HG02642 (cell line): ENCODE results near the gene LCT.
"Not testable (repeated sequence)": the region's sequence is repeated elsewhere in the genome, so short reads cannot be mapped to it uniquely, and the experiment has no call there.

Experiments used
- ATAC-seq: cut with Tn5 transposase; IDR thresholded peaks from one replicate; pipeline ENCODE4 v1.9.1; 2021; ENCODE audit warnings: mild to moderate bottlenecking; ENCODE audit not compliant: unreplicated experiment, poor library complexity

The LCT gene

DNA sequence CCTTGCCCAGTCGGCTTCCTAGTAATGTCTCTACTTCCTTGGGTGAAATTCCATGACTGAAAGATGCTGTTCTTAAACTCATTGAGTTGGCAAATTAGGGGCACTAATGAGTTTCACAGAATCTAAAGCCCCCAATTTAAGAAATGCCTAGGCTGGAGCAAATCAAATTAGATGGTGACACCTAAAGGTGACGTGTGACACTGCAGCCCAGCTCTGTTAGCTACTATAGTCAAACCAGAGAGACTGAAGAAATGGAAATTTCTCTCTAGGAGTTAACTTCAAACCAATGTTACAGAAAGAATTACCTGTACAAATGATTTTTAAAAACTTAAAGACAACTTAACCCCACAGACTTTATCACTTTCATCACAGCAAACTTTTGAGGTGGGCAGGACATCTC lies 37.2 kb downstream of the LCT start:
- no peak for ATAC-seq

DNA sequence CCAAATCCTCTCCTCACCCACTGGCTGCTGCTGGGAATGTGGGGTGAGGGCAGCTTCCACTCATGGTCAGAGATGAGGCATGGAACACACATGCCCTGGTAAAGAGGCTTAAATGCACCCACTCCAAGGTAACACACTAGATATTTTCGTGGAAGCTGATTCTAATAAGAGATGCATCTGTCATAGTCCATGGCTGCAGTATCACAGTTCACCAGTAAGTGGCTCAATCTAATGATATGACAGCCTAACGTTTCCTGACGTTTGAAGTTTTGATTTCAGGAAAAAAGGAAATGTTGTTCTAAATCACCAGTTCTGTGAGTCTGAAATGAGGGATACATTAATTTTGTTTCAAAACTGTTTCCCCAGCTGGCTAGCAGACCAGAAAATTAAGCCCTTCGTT lies 38.2 kb downstream of the LCT start:
- ATAC-seq: no peak

DNA sequence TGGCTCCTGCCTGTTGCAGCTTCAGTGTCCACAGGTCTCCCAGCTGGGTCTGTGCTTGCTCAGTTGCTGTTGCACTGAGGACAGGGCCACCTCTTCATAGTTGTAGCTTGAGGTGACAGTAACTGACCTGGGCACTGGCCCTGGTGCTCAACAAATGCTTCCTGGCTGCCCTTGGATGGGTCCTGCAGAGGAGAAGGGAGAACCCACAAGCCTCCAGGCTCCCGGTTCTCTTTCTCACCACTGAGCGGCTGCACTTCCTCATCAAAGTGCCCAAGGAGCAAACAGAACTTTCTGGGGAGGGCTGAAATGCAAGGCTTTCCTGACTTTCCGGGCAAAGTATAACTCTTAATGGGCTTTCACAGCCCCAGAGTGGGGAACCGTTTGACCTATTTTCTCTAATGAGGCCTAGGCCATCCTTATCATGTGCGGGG lies 38.7 kb downstream of the LCT start:
- no peak for ATAC-seq

- ATAC-seq: peak; percentile 87
Measured at GRCh38 chr2:135797497-135798274, 39.3 kb downstream of the LCT start.

GRCh38 chr2:135796606-135797005 lies 40.4 kb downstream of the LCT start:
- no peak for ATAC-seq

DNA sequence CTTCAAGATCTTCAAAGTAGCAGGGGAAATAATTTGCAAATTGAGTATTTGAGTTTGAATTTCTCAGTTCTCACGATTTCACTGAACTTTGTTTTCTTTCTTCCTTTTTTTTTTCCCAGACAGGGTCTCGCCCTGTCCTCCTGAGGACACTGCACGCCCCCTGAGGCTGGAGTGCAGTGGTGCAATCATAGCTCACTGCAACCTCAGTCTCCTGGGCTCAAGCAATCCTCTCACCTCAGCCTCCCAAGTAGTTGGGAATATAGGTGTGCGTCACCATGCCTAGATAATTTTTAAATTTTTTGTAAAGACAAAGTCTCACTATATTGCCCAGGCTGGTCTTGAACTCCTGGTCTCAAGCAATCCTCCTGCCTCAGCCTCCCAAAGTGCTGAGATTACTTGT lies 41.3 kb downstream of the LCT start:
- not testable (repeated sequence) for ATAC-seq

DNA sequence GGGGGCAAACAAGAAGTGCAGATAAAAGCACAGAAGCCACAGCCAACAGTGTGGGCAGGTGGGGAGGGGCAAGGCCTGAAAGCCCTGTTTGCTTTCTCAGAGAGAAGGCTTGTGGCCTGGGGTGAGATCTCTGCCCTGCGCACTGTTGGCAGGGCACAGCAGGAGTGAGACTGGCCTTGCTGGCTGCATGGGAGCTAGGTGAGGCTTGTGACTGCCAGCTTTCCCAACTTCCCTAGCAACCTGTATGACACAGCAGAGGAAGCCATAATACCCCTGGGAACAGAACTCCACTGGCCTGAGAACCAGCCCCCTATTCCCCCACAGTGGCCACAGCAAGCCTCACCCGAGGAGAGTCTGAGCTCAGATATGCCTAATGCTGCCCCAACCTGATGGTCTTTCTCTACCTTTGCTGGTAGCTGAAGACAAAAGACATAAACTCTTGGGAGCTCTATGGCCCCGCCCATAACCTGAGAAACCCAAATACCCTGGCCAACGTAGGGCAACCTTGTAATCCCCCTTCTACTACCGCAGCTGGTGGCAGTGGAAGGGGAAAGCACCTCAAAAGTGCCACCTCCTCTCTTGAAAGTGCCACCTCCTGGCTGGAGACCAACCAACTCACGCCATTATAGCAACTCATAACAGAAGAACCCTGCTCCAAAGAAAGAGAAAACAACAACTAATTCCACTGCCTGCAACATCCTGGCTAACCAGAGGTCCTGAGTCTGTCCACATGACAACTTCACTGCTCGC lies 44.4 kb downstream of the LCT start:
- no peak for ATAC-seq

DNA sequence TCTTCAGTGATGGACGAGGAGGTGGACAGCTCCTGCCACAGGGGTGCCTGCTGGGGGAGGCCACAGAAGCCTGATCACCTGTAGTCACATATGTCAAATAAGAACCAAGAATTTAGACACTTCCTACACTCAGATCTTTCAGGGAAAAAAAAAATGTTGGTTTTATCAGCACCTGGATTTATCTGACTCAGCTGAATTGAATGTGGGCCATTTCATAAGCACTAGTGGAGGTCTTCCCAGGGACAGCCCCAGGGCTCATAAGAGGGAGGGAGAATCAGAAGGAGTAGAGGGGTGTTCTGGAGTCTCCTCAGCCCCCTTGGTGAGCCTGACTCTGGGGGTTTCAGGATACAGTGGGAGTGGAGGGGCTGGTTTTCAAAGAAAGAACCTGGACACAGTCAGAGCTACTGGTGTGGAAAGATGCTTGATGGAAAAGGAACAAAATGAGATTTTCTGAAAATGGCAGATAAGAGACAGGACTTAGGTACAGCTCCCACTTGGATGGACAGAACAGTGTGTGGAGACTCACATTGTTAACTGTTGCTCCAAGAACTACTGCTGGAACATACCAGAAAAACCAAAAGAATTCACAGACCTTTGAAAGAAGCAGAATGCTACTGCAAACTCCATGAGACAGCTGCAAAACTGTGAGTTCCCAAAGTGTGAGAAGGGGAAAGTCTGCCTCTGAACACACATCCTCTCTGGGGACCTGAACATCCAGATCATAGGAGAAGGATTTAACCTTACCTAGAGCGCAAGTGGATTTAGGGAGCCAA lies 45.4 kb downstream of the LCT start:
- ATAC-seq: no peak

- ATAC-seq: no peak
Measured at GRCh38 chr2:135790423-135790822, 46.6 kb downstream of the LCT start.

- no peak for ATAC-seq
Measured at GRCh38 chr2:135786823-135787222, 50.2 kb downstream of the LCT start.

DNA sequence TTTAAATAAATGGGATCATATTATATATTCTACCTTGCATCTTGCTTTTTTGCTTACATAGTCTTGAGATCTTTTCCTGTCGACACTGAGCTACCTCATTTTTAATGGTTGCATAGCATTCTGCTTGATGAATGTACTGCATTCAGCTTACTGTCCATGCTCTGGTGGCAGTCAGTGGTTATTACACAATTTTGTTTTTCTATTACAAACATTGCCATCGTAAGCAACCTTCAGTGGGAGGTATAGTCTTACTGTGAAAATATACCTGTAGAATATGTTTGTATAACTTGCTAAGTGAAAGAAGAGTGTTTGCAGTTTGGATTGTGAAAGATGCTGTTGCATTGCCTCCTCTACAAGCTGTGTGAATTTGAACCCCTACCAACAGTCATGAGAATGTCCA lies 52.0 kb downstream of the LCT start:
- ATAC-seq: no peak

DNA sequence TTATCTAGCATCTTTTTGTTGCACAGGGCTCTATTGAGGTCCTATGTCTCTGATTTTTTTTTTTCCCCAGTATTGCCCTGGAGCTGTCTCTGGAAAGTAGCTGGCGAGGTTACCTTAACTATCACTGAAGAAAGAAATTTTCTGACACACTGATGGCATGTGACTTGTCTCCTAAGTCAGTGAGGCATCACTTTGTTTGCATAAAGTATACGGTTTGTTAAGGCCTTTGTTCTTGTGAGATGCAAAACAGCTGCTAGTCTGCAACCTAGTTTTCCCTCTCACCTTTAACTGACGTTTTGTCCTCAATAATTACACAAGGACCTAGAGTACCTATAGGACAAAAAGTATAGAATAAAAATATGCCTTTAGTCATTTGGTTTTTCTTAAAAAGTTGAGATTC lies 53.5 kb downstream of the LCT start:
- no peak for ATAC-seq

DNA sequence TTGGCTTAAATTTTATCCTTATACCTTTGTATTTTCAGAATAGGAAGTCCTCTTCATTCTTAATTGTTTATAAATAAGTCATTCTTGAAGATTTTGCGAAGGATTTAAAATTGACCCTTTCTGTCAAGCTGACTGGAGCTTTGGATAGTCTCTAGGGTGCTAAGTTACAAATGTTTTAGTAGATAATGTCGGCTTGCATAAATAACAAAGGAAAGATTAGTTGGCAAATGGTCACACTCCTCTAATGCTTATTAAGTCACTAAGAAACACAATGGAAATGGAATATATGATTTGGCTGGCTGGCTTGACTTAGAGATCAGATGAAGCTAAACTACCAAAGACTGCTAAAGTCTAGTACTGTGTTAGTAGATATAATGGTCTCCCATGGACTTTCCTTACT lies 54.8 kb downstream of the LCT start:
- ATAC-seq: no peak

DNA sequence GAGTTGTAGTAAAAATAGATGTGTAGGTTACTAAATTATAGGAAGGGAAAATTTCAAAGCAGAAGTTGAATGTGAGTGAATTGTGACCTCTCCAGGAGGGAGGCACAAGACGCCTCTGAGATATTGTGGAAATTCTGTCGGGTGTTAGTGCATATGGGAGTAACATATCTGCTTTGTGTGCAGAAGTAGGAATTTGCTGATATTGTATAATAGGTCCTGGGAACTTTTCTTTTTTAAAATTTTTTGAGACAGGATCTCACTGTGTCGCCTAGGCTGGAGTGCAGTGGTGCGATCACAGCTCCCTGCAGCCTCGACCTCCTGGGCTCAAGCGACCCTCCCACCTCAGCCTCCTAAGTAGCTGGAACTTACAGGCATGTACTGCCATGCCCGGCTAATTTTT lies 60.6 kb downstream of the LCT start:
- ATAC-seq: no peak

DNA sequence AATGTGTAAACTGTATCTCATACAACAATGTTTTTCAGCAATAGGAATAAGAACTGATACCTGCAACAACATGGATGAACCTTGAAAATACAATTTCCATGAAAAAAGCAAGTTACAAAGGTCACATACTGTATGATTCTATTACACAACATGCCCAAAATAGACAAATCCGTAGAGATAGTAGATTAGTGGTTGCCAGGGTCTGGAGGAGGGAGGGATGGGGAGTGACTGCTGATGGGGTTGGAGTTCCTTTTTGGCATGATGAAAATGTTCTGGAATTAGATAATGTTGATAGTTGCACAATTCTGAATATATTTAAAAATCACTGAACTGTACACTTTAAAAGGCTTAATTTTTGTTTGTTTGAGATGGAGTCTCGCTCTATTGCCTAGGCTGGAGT lies 61.6 kb downstream of the LCT start:
- ATAC-seq: no peak

GRCh38 chr2:135773917-135774316 lies 63.1 kb downstream of the LCT start:
- ATAC-seq: no peak

- no peak for ATAC-seq
Measured at GRCh38 chr2:135773319-135773718, 63.7 kb downstream of the LCT start.

GRCh38 chr2:135768863-135769262 lies 68.1 kb downstream of the LCT start:
- ATAC-seq: no peak

DNA sequence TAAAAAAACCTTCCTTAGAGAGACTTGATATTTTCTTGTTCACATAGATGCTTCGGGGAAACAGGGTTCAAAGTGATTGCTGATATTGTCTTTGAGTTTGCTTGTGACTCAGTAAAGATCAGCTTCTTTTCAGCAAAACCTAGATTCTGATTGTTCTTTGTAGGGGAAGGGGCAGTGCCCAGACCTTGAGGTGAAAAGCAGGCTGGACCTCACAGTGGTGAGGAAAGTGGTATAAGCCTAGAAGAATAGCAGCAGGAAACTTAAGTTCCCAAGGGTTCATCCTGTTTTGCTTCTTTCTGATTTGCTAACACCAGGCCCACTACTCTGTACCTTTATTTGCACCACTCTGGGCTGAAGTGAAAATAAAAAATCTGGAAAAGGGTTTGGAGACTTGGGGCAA lies 74.5 kb downstream of the LCT start:
- no peak for ATAC-seq

- ATAC-seq: no peak
Measured at GRCh38 chr2:135762022-135762421, 75.0 kb downstream of the LCT start.

DNA sequence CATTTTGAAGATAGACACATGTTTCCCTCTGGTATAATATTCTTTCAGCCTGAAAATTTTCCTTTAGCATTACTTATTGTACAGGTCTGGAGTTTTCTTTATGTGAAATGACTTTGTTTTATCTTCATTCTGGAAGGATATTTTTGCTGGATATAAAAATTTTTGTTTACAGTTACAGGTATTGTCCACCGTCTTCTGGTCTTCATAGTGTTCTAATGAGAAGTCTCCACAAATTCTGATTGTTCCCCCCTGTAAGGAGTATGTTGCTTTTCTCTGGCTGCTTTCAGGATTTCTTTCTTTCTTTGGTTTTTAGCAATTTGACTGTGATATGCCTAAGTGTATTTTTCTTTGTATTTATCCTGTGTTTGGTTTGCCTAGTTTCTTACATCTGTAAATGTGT lies 80.3 kb downstream of the LCT start:
- ATAC-seq: no peak
